Keratinocyte (primary cell): ENCODE results near the gene GBP2. TPM values are rescaled to one million over a fixed set of nuclear protein-coding genes. Genes with fewer than 3 reads are reported as not detected.
"Not testable (repeated sequence)": the region's sequence is repeated elsewhere in the genome, so short reads cannot be mapped to it uniquely, and the experiment has no call there.

Experiments used
- DNase-seq: peaks from one replicate; pipeline ENCODE4 v3.0.0-alpha.2; 2011; ENCODE audit warnings: low read depth, missing footprints, low spot score
- FAIRE-seq: peaks from 2 replicates; lab custom pipeline; 2011; peaks lifted over from hg19 to GRCh38; lab: Jason Lieb, UNC
- H2AFZ ChIP-seq: 2 replicates; pipeline ENCODE4 v1.6.0; 2012; ENCODE audit warnings: low read length, control low read depth, inconsistent platforms; ENCODE audit not compliant: control insufficient read depth
- H3K27ac ChIP-seq: 2 replicates; pipeline ENCODE4 v1.5.1; 2011; ENCODE audit warnings: low read length; ENCODE audit not compliant: control insufficient read depth, insufficient read depth
- H3K27me3 ChIP-seq: 3 replicates; pipeline ENCODE4 v1.6.0; 2011; ENCODE audit warnings: low read length; ENCODE audit not compliant: control insufficient read depth, insufficient read depth; ENCODE audit errors: extremely low read depth
- H3K36me3 ChIP-seq, 2 experiments: 2 replicates in 1 of 2; 3 replicates in 1 of 2; pipeline ENCODE4 v1.5.1; 2011; ENCODE audit warnings: low read length in 2 of 2, mild to moderate bottlenecking in 1 of 2; ENCODE audit not compliant: control insufficient read depth in 2 of 2, insufficient read depth in 2 of 2; ENCODE audit errors: extremely low read depth in 1 of 2
- H3K4me1 ChIP-seq: 3 replicates; pipeline ENCODE4 v1.5.1; 2011; ENCODE audit warnings: low read length; ENCODE audit not compliant: control insufficient read depth, insufficient read depth; ENCODE audit errors: extremely low read depth
- H3K4me2 ChIP-seq: 3 replicates; pipeline ENCODE4 v1.6.0; 2011; ENCODE audit warnings: low read depth, low read length; ENCODE audit not compliant: control insufficient read depth, insufficient read depth; ENCODE audit errors: extremely low read depth
- H3K4me3 ChIP-seq, 3 experiments: fragments of 200-600 bp in 1 of 3; sonication (generic) in 1 of 3; 2 replicates in 2 of 3; 3 replicates in 1 of 3; pipeline ENCODE4 v1.5.1; 2011 to 2016; ENCODE audit warnings: low read length in 3 of 3, mild to moderate bottlenecking in 3 of 3, control low read depth in 2 of 3, inconsistent platforms in 1 of 3, low read depth in 1 of 3, mixed read lengths in 1 of 3, mixed run types in 1 of 3, moderate library complexity in 1 of 3; ENCODE audit not compliant: control insufficient read depth in 2 of 3, insufficient read depth in 2 of 3; ENCODE audit errors: extremely low read depth in 1 of 3
- H3K79me2 ChIP-seq: 2 replicates; pipeline ENCODE4 v1.6.0; 2012; ENCODE audit warnings: low read length; ENCODE audit not compliant: control insufficient read depth, insufficient read depth
- H3K9ac ChIP-seq: 3 replicates; pipeline ENCODE4 v1.6.0; 2011; ENCODE audit warnings: low read length; ENCODE audit not compliant: control insufficient read depth, insufficient read depth; ENCODE audit errors: extremely low read depth
- H3K9me1 ChIP-seq: 3 replicates; pipeline ENCODE4 v1.6.0; 2011; ENCODE audit warnings: low read length; ENCODE audit not compliant: control insufficient read depth, insufficient read depth; ENCODE audit errors: extremely low read depth
- H3K9me3 ChIP-seq: 2 replicates; pipeline ENCODE4 v1.5.1; 2012; ENCODE audit warnings: low read depth, low read length; ENCODE audit not compliant: control insufficient read depth
- H4K20me1 ChIP-seq: 3 replicates; pipeline ENCODE4 v1.6.0; 2011; ENCODE audit warnings: low read length; ENCODE audit not compliant: control insufficient read depth, insufficient read depth; ENCODE audit errors: extremely low read depth
- EZH2 ChIP-seq: IDR thresholded peaks from one replicate; pipeline ENCODE4 v1.6.1; 2012; ENCODE audit warnings: inconsistent platforms, mild to moderate bottlenecking, low read length, moderate library complexity
- dilution Hi-C: fragments of 300-500 bp; cut with MboI; formaldehyde crosslinking; loops from one replicate; pipeline ENCODE4 v1.7.0; 2020; ENCODE audit warnings: low sequenced_read_pairs; ENCODE audit not compliant: extremely low pct_ligation_motif_present
- polyA plus RNA-seq, 5 experiments: library from polyadenylated mRNA; depleted of rRNA in 3 of 5; stranded (reverse) in 3 of 5; stranded (forward) in 1 of 5; unstranded in 1 of 5; fragments of >200 nt; gene quantifications; 1 replicate in 1 of 5; 2 replicates in 3 of 5; 3 replicates in 1 of 5; pipeline versions ENCODE4 v1.2.1 to v1.2.3, GENCODE V29; 2011 to 2012; ENCODE audit warnings: missing spikeins in 2 of 5, low read depth in 1 of 5, low replicate concordance in 1 of 5
- TF ChIP-seq, protein P1 (sequence below), 3 experiments: IDR thresholded peaks in 1 of 3; conservative IDR thresholded peaks in 1 of 3; optimal IDR thresholded peaks in 1 of 3; 2 replicates in 2 of 3; 3 replicates in 1 of 3; pipeline versions ENCODE3 to v1.5.1; 2011; ENCODE audit warnings: low read length in 3 of 3, mild to moderate bottlenecking in 3 of 3, moderate library complexity in 2 of 3, control low read depth in 1 of 3, inconsistent platforms in 1 of 3; ENCODE audit not compliant: insufficient read depth in 2 of 3; ENCODE audit errors: extremely low read depth in 1 of 3

The GBP2 gene
- polyA plus RNA-seq, 1 donor (not counting 4 experiments of a cell fraction or from before 2014, with no cell fraction given), result 0.43 TPM

DNA sequence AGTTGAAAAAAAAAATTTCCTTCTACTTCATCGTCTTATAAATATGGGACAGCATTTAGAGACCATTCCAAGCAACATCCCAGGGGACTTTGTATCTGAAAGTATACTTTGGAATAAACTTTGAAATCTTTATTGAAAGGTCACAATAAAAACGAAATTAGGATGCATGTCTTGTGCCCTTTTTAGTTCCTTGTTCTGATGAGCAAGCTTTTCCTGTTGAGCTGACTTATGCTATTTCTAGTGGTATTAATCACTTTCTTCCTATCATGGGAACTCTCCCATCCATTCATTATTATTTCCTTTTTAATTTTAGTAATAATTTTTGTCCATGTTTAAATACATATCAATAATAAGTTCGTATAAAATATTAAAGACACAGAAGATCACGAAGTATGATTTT is 4.0 kb upstream of the GBP2 start:
- Histone ChIP-seq H3K27ac (no peak overlapping the region), H3K4me2 (no peak overlapping the region)
- dilution Hi-C loops, result no loop called here

DNA sequence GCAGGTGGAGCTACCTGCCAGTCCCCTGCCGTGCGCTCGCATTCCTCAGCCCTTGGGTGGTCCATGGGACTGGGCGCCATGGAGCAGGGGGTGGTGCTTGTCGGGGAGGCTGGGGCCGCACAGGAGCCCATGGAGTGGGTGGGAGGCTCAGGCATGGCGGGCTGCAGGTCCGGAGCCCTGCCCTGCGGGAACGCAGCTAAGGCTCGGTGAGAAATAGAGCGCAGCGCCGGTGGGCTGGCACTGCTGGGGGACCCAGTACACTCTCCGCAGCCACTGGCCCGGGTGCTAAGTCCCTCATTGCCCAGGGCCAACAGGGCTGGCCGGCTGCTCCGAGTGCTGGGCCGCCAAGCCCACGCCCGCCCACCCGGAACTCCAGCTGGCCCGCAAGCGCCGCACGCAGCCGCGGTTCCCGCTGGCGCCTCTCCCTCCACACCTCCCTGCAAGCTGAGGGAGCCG is 2.1 kb upstream of the GBP2 start:
- H3K4me3 ChIP-seq, H3K27ac ChIP-seq, H4K20me1 ChIP-seq, H3K9me3 ChIP-seq, H3K79me2 ChIP-seq, H3K4me1 ChIP-seq, H3K27me3 ChIP-seq, H3K9ac ChIP-seq, DNase-seq, H2AFZ ChIP-seq, H3K36me3 ChIP-seq, H3K4me2 ChIP-seq, H3K9me1 ChIP-seq, FAIRE-seq, dilution Hi-C loops: not testable (repeated sequence)

More for the DNA sequence above, 4.0 kb upstream of the GBP2 start:
- H3K79me2 ChIP-seq, result no peaks in the 10 kb centered on the region
- H3K9me1 ChIP-seq, result no peaks in the 10 kb centered on the region
- no peaks in the 10 kb centered on the region for H3K27me3 ChIP-seq
- no peak overlapping the region for H3K9ac ChIP-seq
- no peak for DNase-seq
- FAIRE-seq, result no peak
- peaks cover 8% of the 10 kb centered on the region for H3K4me1 ChIP-seq
- H3K9me3 ChIP-seq, result no peaks in the 10 kb centered on the region
- H3K36me3 ChIP-seq, result no peaks in the 10 kb centered on the region
- no peaks in the 10 kb centered on the region for H4K20me1 ChIP-seq
- no peak overlapping the region for H2AFZ ChIP-seq
- no peak overlapping the region for H3K4me3 ChIP-seq
- TF ChIP-seq EZH2, result no peak
- TF ChIP-seq, protein P1, sequence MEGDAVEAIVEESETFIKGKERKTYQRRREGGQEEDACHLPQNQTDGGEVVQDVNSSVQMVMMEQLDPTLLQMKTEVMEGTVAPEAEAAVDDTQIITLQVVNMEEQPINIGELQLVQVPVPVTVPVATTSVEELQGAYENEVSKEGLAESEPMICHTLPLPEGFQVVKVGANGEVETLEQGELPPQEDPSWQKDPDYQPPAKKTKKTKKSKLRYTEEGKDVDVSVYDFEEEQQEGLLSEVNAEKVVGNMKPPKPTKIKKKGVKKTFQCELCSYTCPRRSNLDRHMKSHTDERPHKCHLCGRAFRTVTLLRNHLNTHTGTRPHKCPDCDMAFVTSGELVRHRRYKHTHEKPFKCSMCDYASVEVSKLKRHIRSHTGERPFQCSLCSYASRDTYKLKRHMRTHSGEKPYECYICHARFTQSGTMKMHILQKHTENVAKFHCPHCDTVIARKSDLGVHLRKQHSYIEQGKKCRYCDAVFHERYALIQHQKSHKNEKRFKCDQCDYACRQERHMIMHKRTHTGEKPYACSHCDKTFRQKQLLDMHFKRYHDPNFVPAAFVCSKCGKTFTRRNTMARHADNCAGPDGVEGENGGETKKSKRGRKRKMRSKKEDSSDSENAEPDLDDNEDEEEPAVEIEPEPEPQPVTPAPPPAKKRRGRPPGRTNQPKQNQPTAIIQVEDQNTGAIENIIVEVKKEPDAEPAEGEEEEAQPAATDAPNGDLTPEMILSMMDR (optimal IDR thresholded peaks at IDR 0.05 in 1 of 3, IDR thresholded peaks at IDR 0.05 in 1 of 3, conservative IDR thresholded peaks at IDR 0.05 in 1 of 3; ENCODE audit: extremely low read depth in 1 of 3, insufficient read depth in 2 of 3, low read length in 3 of 3), result no peak

DNA sequence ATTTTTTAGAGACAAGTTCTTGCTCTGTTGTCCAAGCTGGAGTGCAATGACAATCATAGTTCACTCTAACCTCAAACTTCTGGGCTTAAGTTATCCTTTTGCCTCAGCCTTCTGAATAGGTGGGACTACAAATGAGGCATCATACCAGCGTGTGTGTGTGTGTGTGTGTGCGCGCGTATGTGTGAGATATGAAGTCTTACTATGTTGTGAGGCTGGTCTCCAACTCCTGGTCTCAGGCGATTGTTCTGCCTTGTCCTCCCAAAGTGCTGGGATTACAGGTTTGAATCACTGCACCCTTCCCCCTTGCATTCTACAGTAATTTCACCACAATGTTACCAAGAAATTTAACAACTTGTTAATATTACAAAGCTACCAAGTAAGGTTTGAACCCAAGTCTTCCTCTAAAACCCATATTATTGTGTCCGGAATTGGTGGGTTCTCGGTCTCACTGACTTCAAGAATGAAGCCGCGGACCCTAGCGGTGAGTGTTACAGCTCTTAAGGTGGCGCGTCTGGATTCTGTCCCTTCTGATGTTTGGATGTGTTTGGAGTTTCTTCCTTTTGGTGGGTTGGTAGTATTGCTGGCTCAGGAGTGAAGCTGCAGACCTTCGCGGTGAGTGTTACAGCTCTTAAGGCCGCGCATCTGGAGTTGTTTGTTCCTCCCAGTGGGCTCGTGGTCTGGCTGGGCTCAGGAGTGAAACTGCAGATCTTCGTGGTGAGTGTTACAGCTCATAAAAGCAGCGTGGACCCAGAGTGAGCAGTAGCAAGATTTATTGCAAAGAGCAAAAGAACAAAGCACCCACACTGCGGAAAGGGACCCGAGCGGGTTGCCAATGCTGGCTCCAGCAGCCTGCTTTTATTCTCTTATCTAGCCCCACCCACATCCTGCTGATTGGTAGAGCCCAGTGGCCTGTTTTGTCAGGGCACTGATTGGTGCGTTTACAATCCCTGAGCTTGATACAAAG is 970 bp upstream of the GBP2 start:
- H3K9me3 ChIP-seq, H2AFZ ChIP-seq, H3K9me1 ChIP-seq, H3K79me2 ChIP-seq, dilution Hi-C loops, H3K36me3 ChIP-seq, FAIRE-seq, H3K4me3 ChIP-seq, DNase-seq, H4K20me1 ChIP-seq, H3K27me3 ChIP-seq, H3K9ac ChIP-seq, H3K4me2 ChIP-seq, H3K4me1 ChIP-seq, H3K27ac ChIP-seq: not testable (repeated sequence)
